ENCODE data around the gene SELENON. TPM values are rescaled to one million over a fixed set of nuclear protein-coding genes. Genes with fewer than 3 reads are reported as not detected.
A peak's percentile ranks its signal among the peaks of the same experiment; 100 is the strongest.

The SELENON gene
- total and polyA plus RNA-seq, 9 of the 15 experiments (the other 6 are each of a cell fraction or from before 2014, with no cell fraction given) = 0.43 to 26.7 (median 7.0) TPM

DNA sequence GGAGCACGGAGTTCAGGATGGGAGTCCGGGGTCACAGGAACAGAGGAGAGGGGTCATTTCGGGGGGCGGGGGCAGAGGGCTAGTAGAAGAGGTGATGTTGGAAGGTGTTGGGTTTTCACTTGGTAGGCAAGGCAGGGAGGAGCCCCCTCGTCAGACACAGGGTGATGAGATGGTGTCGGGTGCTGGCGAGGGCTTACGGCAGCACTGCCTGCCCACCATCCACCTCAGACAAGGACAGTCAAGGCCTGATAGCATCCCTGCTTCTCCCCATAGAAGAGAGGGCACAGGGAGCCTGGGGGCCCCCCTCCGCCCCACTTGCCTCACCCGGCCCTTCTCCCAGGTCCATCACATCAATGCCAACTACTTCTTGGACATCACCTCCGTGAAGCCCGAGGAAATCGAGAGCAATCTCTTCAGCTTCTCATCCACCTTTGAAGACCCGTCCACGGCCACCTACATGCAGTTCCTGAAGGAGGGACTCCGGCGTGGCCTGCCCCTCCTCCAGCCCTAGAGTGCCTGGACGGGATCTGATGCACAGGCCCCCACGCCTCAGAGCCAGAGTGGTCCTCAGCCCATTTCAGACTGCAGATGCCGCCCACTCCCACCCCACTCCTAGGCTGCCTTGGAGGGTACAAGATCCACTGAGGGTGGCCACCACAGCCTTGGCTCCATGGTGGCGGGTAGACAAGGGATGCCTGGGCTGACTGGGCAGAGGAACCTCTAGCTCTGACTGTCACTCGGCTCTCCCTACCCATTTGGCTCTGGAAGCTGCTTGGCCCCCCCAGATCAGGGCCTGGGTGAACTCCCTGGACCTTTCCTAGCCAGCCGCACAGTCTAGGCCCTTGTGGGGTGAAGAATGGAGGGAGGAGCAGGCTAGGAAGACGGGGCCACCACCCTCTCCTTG, 15.5 kb downstream of the SELENON start:
- no TSS peak for BruUV-seq (replicated peaks)

More for the DNA sequence above, 15.5 kb downstream of the SELENON start:
- H2AFZ ChIP-seq (ENCODE audit: low read depth, low read length) = no peak overlapping the region
- H3K36me3 ChIP-seq (ENCODE audit: control insufficient read depth, insufficient read depth, low read length) = peaks cover 4% of the 10 kb centered on the region; the same call in 1 of the 3 replicates
- no peaks in the 10 kb centered on the region; the same call in 1 of the 2 replicates for H4K20me1 ChIP-seq (replicated peaks; ENCODE audit: control insufficient read depth, insufficient read depth, low read length)
- in situ Hi-C loops (cut with MboI) (loop anchor here (10.0 kb wide), 1 partner anchor 411 kb away; no protein-coding TSS in a partner anchor), intact Hi-C loops (cut with micrococcal nuclease) (no loop called here)
- H3K4me2 ChIP-seq (ENCODE audit: insufficient read depth, low read length) = no peak overlapping the region
- no peaks in the 10 kb centered on the region for H3K27me3 ChIP-seq (ENCODE audit: control insufficient read depth in 2 of 2, insufficient read depth in 2 of 2, low read length in 2 of 2)
- FAIRE-seq = no peak
- peak overlapping the region in 1 of 2 experiments; percentile 24; a peak in 2 of 4 replicates for H3K9ac ChIP-seq (ENCODE audit: insufficient read depth in 1 of 2, low read depth in 2 of 2, low read length in 2 of 2)
- POLR2A ChIA-PET = interaction anchor here (0.6 to 1.1 kb wide), 4 partner anchors 8 to 193 kb away, joined by 3 read pairs; no protein-coding TSS in a partner anchor
- DNase-seq (ENCODE audit: extremely low read depth in 1 of 4, low spot score in 3 of 4) = no peak
- no peaks in the 10 kb centered on the region for H3K9me3 ChIP-seq (replicated peaks; ENCODE audit: control insufficient read depth, insufficient read depth, low read depth, low read length)
- CTCF ChIA-PET (ENCODE audit: low intra/inter-chr PET ratio) = no interaction called here
- peaks cover 20 to 58% of the 10 kb centered on the region in 2 experiments for H3K4me1 ChIP-seq (replicated peaks in 1 of 2; ENCODE audit: control insufficient read depth in 2 of 2, insufficient read depth in 2 of 2, low read length in 2 of 2)
- no peak overlapping the region for H3K27ac ChIP-seq (ENCODE audit: extremely low read depth, low read depth, low read length)
- TF ChIP-seq, protein P1, sequence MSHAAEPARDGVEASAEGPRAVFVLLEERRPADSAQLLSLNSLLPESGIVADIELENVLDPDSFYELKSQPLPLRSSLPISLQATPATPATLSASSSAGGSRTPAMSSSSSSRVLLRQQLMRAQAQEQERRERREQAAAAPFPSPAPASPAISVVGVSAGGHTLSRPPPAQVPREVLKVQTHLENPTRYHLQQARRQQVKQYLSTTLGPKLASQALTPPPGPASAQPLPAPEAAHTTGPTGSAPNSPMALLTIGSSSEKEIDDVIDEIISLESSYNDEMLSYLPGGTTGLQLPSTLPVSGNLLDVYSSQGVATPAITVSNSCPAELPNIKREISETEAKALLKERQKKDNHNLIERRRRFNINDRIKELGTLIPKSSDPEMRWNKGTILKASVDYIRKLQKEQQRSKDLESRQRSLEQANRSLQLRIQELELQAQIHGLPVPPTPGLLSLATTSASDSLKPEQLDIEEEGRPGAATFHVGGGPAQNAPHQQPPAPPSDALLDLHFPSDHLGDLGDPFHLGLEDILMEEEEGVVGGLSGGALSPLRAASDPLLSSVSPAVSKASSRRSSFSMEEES (CRISPR knock-in tag; IDR thresholded peaks at IDR 0.05) = no peak
- TF ChIP-seq POLR2G (IDR thresholded peaks at IDR 0.05; ENCODE audit: low read depth, low read length) (peak; percentile 51), ETS2 (tag; IDR thresholded peaks at IDR 0.05; ENCODE audit: borderline replicate concordance, poor library complexity, severe bottlenecking) (no peak), NR0B1 (IDR thresholded peaks at IDR 0.05; ENCODE audit: partially characterized antibody) (no peak), PBX2 (CRISPR knock-in tag; IDR thresholded peaks at IDR 0.05; ENCODE audit: low read depth) (no peak), PBX2 (tag; conservative IDR thresholded peaks at IDR 0.05; ENCODE audit: low read depth) (no peak), YY1 (IDR thresholded peaks at IDR 0.05; ENCODE audit: borderline replicate concordance in 1 of 3, control insufficient read depth in 1 of 3, extremely low read depth in 1 of 3, insufficient read depth in 3 of 3, insufficient read length in 1 of 3, insufficient replicate concordance in 2 of 3, low read depth in 1 of 3, low read length in 2 of 3) (no peak), MAZ (CRISPR knock-in tag; conservative IDR thresholded peaks at IDR 0.05 in 1 of 2, IDR thresholded peaks at IDR 0.05 in 1 of 2) (no peak), STAG1 (CRISPR knock-in tag; IDR thresholded peaks at IDR 0.05; ENCODE audit: borderline replicate concordance) (no peak)
- no peak overlapping the region for H3K4me3 ChIP-seq
- 80% methylated on average over 23 of the region's 24 CpGs for WGBS (ENCODE audit: insufficient coverage, low coverage, missing lambda C conversion rate)
- H3K9me1 ChIP-seq (ENCODE audit: control insufficient read depth, insufficient read depth, low read length) = no peaks in the 10 kb centered on the region
- H3K79me2 ChIP-seq (ENCODE audit: control insufficient read depth, insufficient read depth, low read length) = peaks cover 23% of the 10 kb centered on the region
- ATAC-seq = no peak

Data from K562 (cell line).